ENCODE measurements around the gene WDR76. TPM values are rescaled to one million over a fixed set of nuclear protein-coding genes. Genes with fewer than 3 reads are reported as not detected.
"Not testable (repeated sequence)": the region's sequence is repeated elsewhere in the genome, so short reads cannot be mapped to it uniquely, and the experiment has no call there.

Gene WDR76
- total and polyA plus RNA-seq, 10 donors: 1.5 to 16.3 (median 6.5) TPM

GRCh38 chr15:43851251-43851650, 24.4 kb downstream of the WDR76 start:
- intact Hi-C loops (cut with DNase I; ENCODE audit: low total_unique reads): no loop called here
- Histone ChIP-seq H3K27me3 (replicated peaks in 1 of 7) (no peaks in the 10 kb centered on the region), H3K4me1 (no peaks in the 10 kb centered on the region), H3K27ac (no peak overlapping the region), H3K4me3 (no peak overlapping the region), H3K9me3 (no peaks in the 10 kb centered on the region), H3K36me3 (peaks cover 0 to 92% (median 17%) of the 10 kb centered on the region in 6 donors)
- 94 to 99% (median 98%) methylated on average over 3 of the region's 3 CpGs for whole genome bisulfite sequencing, 5 donors
- DNase-seq: no peak
- TF ChIP-seq POLR2A (IDR thresholded peaks at IDR 0.05) (no peak), CTCF (IDR thresholded peaks at IDR 0.05 in 8 of 11, conservative IDR thresholded peaks at IDR 0.05 in 3 of 11) (no peak), POLR2AphosphoS5 (IDR thresholded peaks at IDR 0.05) (no peak)

GRCh38 chr15:43852607-43853006, 25.8 kb downstream of the WDR76 start:
- WGBS, 5 donors: 95 to 100% (median 99%) methylated on average over 4 of the region's 4 CpGs
- no peak for TF ChIP-seq POLR2A (IDR thresholded peaks at IDR 0.05)
- TF ChIP-seq CTCF (IDR thresholded peaks at IDR 0.05 in 8 of 11, conservative IDR thresholded peaks at IDR 0.05 in 3 of 11): no peak
- TF ChIP-seq POLR2AphosphoS5 (IDR thresholded peaks at IDR 0.05): no peak

GRCh38 chr15:43854801-43855200, 28.0 kb downstream of the WDR76 start:
- DNase-seq: no peak
- Histone ChIP-seq H3K36me3 (peaks cover 0 to 94% (median 24%) of the 10 kb centered on the region in 6 donors), H3K9me3 (no peaks in the 10 kb centered on the region), H3K27ac (no peak overlapping the region), H3K27me3 (replicated peaks in 1 of 7) (no peaks in the 10 kb centered on the region), H3K4me1 (no peaks in the 10 kb centered on the region), H3K4me3 (no peak overlapping the region)
- intact Hi-C loops (cut with DNase I; ENCODE audit: low total_unique reads): no loop called here
- no peak for TF ChIP-seq POLR2AphosphoS5 (IDR thresholded peaks at IDR 0.05)
- TF ChIP-seq POLR2A (IDR thresholded peaks at IDR 0.05): no peak
- no peak for TF ChIP-seq CTCF (IDR thresholded peaks at IDR 0.05 in 8 of 11, conservative IDR thresholded peaks at IDR 0.05 in 3 of 11)
- 81 to 92% (median 86%) methylated on average over 6 of the region's 6 CpGs for WGBS, 5 donors

More at GRCh38 chr15:43852607-43853006, 25.8 kb downstream of the WDR76 start:
- Histone ChIP-seq H3K4me1 (no peaks in the 10 kb centered on the region), H3K27me3 (replicated peaks in 1 of 7) (no peaks in the 10 kb centered on the region), H3K36me3 (peaks cover 0 to 92% (median 17%) of the 10 kb centered on the region in 6 donors), H3K4me3 (no peak overlapping the region), H3K9me3 (no peaks in the 10 kb centered on the region), H3K27ac (no peak overlapping the region)
- intact Hi-C loops (cut with DNase I; ENCODE audit: low total_unique reads): no loop called here
- DNase-seq: no peak

- no peak for DNase-seq
- Histone ChIP-seq H3K4me3 (no peak overlapping the region), H3K27ac (no peak overlapping the region), H3K36me3 (peaks cover 0 to 94% (median 17%) of the 10 kb centered on the region in 6 donors), H3K9me3 (no peaks in the 10 kb centered on the region), H3K4me1 (no peaks in the 10 kb centered on the region), H3K27me3 (replicated peaks in 1 of 7) (no peaks in the 10 kb centered on the region)
- TF ChIP-seq POLR2AphosphoS5 (IDR thresholded peaks at IDR 0.05) (no peak), CTCF (IDR thresholded peaks at IDR 0.05 in 8 of 11, conservative IDR thresholded peaks at IDR 0.05 in 3 of 11) (no peak), POLR2A (IDR thresholded peaks at IDR 0.05) (no peak)
- intact Hi-C loops (cut with DNase I; ENCODE audit: low total_unique reads): no loop called here
- WGBS, 5 donors: 74 to 86% (median 77%) methylated on average over 4 of the region's 4 CpGs
Observed at GRCh38 chr15:43859546-43859945, 32.7 kb downstream of the WDR76 start.

- H3K27ac ChIP-seq; H3K4me3 ChIP-seq; H3K27me3 ChIP-seq (replicated peaks in 1 of 7); H3K9me3 ChIP-seq; H3K4me1 ChIP-seq; intact Hi-C loops (cut with DNase I; ENCODE audit: low total_unique reads); DNase-seq: not testable (repeated sequence)
- peaks cover 0 to 76% (median 22%) of the 10 kb centered on the region in 6 donors for H3K36me3 ChIP-seq
- WGBS, 5 donors: 96 to 100% (median 97%) methylated on average over 9 to 10 of the region's 10 CpGs
Observed at GRCh38 chr15:43866636-43867035, 39.8 kb downstream of the WDR76 start.

Data from spleen (tissue), 11 donors.